ENCODE measurements around the gene ADPRH.

DNA sequence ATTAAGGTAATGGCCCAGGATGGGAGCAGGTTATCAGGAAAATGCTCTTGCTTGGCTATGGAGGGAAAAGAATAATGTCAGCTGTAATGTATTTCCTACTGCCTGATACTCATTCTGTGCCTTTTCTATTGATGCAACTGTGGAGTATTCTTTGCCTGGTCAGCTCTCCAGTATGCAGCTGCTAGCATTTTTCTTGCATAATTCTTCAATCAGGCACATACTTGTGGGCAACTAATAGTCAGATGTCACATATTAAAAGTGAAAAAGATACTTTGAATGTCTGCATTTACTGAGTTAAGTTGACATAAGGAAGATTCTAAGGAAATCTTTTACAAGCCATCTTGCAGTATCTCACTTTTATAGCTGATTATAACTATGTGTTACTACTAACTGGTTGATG lies 49.4 kb upstream of the ADPRH start:
- TF ChIP-seq, protein P1, sequence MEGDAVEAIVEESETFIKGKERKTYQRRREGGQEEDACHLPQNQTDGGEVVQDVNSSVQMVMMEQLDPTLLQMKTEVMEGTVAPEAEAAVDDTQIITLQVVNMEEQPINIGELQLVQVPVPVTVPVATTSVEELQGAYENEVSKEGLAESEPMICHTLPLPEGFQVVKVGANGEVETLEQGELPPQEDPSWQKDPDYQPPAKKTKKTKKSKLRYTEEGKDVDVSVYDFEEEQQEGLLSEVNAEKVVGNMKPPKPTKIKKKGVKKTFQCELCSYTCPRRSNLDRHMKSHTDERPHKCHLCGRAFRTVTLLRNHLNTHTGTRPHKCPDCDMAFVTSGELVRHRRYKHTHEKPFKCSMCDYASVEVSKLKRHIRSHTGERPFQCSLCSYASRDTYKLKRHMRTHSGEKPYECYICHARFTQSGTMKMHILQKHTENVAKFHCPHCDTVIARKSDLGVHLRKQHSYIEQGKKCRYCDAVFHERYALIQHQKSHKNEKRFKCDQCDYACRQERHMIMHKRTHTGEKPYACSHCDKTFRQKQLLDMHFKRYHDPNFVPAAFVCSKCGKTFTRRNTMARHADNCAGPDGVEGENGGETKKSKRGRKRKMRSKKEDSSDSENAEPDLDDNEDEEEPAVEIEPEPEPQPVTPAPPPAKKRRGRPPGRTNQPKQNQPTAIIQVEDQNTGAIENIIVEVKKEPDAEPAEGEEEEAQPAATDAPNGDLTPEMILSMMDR (IDR thresholded peaks at IDR 0.05) = no peak
- TF ChIP-seq POLR2A (IDR thresholded peaks at IDR 0.05) = no peak
